ENCODE results near the gene RGS6.

RGS6 gene

DNA sequence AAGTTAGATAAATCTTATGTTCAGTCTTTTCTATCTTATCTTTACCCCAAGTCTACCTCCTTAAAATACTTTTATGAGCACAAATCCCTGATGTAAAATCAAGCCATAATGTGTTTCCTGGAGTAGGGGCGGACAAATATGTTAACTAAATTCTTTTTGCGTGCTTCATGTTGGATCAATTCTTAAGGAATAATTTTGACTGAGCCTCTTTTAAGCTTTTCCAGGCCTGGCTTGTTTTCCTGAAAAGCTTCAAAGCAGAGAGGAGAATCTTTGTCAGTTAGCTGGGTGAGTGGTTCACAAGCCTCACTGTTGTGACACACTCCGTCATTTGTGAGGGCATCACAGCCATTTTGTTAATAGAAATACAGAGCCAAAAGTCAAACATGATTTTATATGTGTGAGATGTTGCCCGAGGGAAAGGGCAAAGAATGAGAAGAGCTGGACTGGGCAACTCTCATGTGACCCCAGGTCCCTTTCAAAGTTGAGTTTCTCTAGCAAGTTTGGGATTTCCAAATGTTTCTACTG lies 468.9 kb downstream of the RGS6 start:
- DNase-seq (ENCODE audit: low spot score) (no peak), FAIRE-seq (no peak)

DNA sequence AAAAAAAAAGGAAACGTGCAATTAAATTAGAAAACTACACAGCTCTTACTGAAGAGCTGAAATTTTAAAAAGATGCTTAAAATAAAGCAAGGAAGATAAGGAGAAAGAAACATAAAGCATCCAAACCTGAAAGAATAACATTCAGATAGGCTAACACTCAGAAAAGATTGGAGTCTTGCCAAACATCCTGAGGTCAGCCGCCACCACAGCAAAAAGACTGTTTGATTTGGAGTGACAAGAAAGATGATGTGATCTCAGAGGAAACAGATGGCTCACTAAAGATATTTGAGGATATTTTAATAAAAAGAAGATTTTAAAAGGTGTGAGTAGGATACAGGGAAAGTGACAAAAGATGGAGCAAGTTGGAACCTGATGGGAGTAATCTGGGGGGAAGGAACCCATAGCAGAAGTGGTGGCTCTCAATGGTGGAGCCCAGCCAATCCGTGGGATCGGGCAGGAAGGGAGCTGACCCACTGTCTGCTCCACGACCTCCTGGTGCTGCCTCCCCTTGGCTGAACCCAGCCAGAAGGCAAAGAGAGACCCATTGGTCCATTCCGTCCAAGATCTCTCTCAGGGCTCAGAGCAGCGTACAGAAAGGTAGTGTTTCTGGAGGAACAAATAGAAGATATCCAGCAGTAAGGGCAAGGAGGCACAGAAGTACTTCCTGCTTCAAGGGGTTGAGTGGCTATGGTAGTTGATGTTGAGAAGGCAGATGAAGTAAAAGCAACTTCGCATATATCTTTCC lies 469.6 kb downstream of the RGS6 start:
- FAIRE-seq (peak; percentile 81), DNase-seq (ENCODE audit: low spot score) (peak; percentile 82)

DNA sequence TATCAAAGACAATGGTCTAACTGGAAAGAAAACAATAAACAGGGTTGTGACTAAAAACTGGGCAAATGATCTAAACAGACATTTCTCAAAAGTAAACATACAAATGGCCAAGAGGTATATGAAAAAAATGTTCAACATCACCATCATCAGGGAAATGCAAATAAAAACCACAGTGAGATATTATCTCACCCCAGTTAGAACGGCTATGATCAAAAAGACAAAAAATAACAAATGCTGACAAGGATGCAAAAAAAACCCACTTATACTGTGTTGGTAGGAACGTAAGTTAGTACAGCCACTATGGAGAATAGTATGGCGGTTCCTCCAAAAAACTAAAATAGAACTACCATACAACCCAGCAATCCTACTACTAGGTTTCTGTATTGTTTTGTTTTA lies 470.1 kb downstream of the RGS6 start:
- DNase-seq (ENCODE audit: low spot score), result no peak
- FAIRE-seq, result no peak

DNA sequence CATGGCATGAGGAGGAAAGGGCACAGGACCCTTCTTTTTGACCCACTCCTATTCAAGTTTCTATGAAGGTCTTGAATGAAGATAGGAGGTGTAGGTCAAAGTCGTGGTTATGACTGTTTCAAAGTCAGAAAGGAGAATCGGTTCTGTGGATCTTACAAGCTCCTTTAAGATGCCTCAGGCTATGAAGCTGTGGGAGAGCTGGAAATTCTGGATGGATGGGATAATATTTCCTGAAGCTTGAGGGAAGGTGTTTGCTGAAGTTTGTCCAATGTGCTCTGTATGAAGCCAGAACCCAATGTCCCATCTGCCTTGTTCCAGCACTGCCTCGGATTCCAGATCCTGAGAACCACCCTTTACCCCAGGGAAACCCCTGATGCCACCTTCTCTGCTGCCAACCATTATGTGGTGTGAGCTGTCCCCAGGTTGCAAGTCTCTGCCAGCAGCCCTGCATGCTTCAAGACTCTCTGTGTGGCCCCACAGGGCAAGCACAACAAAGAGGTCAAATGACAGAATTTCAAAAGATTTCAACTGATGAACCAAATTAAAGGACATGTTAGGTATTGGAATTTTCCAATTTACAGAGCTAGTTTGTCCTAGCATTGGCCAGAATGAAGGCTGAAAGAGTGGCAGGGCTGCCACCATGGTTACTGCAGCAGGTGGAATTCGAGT lies 472.0 kb downstream of the RGS6 start:
- FAIRE-seq, result no peak

DNA sequence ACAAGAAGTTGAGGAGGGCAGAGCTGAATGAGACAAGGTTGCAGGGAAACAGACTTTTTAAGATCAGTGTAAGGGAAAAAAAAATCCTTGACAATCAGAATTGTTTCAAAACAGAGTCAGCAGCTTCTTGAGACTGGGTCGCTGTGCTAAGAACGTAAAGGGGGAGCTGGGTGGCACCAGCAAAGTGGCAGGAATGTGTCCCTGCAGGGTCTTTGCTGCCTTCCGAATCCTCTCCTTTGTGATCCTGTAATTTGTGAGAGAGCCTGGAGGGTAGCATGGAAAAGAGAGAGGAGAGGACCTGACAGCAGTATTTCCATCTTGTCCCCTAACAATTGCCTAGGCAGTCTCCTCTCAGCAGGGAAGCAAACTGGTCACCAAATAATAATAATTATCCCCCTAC lies 472.8 kb downstream of the RGS6 start:
- DNase-seq (ENCODE audit: low spot score), result no peak
- no peak for FAIRE-seq

More for the DNA sequence above, 472.0 kb downstream of the RGS6 start:
- no peak for DNase-seq (ENCODE audit: low spot score)

DNA sequence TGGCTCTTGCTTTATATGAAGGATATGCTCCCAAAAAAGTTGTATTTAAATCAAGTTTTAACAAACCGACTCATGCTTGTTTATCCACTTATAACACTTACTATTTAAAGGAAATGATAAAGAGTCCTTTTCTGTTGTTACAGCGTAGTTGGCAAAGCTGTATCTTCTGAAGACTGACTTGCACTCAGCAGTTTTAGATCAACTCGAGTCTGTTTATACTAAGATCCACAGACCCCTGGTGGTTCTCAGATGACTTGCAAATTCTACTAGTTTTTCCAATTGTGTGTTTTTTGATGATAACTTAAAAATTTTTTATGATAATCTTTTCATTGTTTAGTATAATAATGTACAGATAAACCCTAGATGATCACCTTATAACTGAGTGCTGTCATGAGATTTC lies 475.8 kb downstream of the RGS6 start:
- FAIRE-seq (no peak), DNase-seq (ENCODE audit: low spot score) (no peak)

DNA sequence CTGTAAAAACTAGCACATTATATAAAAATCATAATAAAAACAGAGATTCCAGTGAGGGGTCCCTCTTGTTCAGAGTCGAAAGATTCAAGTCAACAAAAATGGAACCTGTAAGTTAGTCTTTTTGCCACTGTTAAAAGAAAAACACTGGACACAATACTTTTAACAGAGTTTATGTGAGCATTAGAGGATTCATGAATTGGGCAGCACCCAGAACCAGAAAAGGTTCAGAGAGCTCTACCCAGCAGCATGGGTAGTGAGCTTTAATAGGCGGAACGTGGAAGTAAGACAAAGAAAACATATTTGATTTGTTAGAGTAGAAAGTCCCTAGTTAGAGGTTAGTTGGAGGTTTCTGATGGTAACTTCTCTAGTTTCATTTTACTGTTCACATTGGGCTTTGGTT lies 476.8 kb downstream of the RGS6 start:
- DNase-seq (ENCODE audit: low spot score), result no peak
- FAIRE-seq, result no peak

DNA sequence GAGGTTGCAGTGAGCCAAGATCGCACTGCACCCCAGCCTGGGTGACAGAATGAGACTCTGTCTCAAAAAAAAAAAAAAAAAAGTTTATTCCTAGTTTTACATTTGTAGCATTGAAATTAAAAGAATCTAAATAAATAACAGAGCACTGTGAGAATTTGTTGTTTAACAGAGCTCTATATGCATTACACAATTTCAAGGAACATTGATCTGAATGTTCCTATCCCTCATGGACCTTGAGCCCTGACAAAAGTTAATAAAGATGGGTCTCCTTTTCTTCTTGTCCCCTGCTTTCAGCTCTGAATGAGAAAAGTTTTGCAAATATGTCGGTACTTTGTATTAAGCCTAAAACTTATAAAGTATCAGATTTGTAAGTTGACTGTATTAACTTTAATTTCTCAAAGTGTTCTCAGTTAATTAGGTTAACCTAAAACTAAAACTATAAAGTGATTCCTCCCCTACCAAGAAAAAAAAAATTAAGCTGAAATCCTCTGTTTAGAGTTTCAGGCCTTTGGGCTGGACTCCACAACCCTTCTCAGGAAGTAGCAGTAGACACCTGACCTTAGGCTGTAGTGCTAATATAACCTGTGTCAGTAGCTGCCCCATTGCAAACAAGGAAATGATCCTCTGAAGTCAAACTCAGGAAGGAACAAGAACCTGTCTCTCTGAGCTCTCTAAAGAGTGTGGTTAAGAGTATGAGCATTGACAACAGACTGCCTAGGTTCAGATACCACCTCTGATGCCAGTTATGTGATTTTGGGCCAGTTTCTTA lies 484.0 kb downstream of the RGS6 start:
- FAIRE-seq (no peak), DNase-seq (ENCODE audit: low spot score) (no peak)

DNA sequence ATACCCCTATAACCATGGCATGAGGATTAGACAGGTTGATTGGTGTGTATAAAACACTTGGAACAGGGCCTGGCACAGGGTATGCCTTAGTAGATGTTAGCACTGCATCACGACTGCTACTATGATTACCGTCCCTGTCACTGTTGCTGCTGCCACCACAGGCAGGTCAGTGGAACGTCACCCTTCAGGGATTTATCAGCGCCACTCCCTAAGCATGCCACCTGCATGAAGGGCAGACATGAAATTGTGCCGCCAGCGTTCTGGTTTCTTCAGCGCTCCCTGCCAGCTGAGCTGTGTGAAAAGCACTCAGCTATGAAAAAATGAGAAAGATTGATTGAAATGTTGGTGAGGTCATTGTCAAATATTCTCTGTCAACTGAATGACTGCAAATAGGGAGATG lies 484.7 kb downstream of the RGS6 start:
- DNase-seq (ENCODE audit: low spot score) (no peak), FAIRE-seq (no peak)

DNA sequence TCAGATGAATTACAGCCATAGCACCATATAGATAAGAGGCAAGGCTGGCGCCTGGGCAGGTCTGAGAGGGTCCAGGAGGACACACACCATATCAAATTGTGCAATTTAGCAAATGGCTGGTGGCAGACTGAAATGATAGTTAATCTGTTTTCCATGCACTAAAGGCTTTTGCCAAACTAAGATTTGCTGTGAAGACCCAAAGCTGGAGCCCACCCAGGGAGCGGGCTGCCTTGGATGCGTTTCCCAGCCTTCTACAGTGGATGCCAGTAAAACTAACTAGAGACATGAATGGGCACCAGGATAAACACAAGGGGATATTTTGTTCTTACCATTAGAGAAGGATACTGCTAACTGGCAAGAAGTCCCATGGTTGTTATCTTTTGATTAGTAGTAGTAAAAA lies 486.6 kb downstream of the RGS6 start:
- DNase-seq (ENCODE audit: low spot score) (no peak), FAIRE-seq (no peak)

DNA sequence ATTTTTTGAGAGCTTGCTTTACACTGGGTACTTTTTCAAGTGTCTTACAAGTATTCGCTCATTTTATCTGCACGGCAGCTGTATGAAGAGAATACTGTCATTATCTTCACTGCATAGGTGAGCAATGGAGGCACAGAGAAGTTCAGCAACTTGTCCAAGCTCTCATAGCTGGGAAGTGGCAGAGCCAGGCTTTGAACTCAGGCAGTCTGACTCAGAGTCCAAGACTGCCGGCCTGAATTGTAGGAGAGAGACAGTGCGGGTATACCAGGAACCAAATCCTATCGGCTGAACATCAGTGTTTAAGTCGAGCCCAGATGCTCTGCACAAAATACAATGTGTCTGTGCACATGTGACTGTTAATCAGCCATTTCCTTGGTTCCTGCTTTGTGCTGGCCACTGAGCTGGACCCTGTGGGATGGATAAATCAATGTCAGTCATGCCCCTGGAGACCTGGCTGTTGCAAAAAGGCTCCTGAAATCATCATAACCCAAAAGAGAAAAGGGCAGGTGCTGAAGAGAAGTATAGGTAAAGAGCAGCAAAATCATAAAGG lies 487.1 kb downstream of the RGS6 start:
- DNase-seq (ENCODE audit: low spot score), result no peak
- peak; percentile 77 for FAIRE-seq

DNA sequence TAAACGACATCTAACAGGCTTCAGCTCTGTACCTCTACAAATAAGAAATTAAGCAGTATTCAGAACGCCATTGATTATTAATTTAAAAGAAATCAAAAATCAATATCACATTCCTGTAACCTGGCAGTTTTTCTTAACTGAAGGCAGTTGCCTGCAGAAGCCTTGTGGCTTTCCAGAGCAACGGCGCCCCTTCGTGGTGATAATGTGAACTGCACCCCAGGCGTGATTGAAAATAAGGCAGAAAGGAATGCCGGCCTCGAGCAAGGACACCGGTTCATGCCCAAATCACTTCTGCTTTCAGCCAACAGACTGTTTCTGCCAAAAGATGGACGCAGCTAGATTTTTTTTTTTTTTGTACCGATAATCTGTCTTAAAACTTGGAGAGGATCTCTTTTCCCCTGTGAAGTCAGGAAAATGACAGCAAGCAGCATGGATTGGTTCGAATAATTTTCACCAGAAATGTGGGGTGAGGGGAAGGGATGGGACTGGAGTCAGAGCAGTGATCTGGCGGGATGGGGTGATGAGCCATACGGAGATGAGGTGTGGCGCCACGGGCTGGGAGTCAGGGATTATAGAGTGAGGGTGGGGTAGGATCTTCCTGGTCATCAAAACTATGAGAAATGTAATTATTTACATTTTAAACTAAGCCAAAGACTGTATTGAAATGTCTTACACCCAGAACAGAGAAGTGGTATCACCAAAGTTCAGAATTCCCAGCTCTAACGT lies 488.7 kb downstream of the RGS6 start:
- DNase-seq (ENCODE audit: low spot score) (peak; percentile 90), FAIRE-seq (peak; percentile 78)

DNA sequence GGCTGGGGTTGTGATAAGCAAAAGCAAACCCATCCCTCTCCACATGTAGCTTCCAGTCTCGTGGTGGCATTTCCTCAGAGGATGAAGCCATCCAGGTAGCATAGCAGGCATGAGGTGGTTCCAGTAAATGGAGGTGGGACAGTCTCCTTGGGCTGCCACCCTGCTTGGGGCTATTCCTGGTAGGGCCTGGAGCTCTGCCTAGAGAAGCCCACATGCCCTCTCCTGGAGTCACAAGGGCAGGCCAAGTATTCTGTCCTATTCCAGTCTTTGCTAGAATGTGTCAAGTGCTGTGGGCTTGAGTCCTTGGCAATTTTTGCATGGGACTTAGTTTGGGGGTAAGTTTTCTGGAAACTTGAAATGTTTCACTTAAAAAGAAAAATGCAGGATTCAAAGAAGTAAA lies 491.7 kb downstream of the RGS6 start:
- FAIRE-seq (peak; percentile 93), DNase-seq (ENCODE audit: low spot score) (no peak)

DNA sequence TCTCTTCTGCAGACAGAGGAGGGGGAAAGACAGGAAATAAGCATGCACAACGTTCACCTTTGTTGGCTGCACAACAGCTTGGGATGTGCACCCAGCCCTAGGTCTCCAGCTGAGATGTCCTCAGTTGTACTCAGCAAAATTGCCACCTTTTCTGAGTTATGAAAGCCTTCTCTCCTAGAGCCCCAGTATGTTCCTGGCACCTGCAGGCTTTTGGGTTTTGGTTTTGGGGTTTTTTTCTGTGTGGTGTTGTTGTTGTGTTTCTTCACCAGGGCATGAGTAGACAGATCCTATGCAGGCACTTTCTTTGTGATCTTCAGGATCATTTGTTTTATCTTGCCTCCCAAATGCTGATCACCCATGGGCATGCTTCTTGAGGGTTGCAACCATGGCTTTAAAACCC lies 498.2 kb downstream of the RGS6 start:
- no peak for DNase-seq (ENCODE audit: low spot score)
- FAIRE-seq, result peak; percentile 35

DNA sequence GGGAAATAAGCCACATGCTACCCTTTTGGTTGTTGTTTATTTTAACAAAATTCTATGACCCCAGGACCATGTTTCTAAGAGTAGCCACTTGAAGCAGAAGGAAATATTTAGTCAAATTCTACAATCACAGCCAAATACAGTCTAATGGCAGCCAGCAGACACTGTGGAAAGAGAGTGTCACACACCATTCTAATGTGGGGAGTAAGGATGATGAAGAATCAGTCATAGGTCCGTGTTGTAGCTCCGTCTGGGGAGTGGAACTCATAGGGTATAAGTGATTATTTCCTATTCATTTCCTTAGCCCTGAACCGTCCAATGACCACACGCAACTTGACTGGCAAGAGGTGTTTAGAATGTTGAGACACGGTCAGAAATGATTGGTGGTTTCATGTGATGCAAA lies 500.5 kb downstream of the RGS6 start:
- no peak for DNase-seq (ENCODE audit: low spot score)
- FAIRE-seq, result no peak

DNA sequence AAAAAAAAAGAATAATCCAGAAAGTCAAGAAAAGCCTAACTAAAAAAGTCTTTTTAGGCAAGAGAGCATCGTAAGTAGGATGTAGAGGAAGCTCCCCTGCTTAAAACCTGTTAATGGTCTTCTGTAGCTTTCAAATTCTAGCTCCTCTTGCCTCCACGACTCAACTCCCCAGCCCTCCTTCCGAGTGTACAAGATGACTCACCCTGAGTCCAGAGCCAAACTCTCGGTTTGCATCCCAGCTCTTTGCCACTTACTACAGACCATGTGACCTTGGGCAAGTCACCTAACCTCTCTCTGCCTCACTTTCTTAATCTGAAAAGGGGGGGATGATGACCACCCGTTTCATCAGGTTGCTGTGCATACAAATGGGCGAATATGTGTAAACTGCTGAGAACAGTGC lies 501.3 kb downstream of the RGS6 start:
- DNase-seq (ENCODE audit: low spot score), result peak; percentile 70
- FAIRE-seq, result no peak

DNA sequence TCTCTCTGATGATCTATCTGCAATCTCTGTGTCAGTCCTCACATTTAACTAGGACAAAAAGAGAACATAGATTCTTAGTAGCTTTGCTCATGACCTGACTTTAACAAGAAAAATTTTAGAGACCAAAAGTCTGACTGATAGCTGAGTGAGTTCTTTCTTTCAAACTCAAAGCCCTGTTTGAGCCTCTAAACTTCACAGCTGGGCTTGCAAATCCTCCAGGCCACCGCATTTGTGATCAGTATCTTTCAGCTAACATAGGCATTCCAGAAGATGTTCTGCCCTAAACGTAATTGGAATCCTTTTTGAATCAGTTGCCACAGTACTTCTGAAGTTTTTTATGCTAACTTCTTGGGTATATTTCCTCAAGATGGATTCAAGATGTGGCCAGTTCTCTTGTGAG lies 502.6 kb downstream of the RGS6 start:
- peak; percentile 67 for FAIRE-seq
- no peak for DNase-seq (ENCODE audit: low spot score)

DNA sequence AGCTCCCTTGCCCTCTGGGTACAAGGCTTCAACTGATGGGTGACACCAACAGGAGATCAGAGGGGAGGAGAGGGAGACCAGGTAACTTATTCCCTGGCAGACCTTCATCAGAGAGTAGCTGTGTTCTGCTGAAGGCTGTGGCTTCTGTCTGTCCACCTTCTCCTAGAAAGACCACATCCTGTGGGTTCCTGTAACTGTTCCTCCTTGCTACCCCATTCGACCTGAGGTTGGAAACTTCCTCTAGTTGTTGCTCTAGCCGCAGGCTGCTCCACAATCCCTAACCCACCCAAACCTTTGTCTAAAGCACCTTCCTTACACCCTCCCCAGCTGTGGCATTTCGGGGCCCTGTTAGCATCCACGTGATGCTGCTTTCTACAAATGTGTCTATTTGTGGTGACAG lies 507.5 kb downstream of the RGS6 start:
- DNase-seq (ENCODE audit: low spot score) (no peak), FAIRE-seq (peak; percentile 94)

DNA sequence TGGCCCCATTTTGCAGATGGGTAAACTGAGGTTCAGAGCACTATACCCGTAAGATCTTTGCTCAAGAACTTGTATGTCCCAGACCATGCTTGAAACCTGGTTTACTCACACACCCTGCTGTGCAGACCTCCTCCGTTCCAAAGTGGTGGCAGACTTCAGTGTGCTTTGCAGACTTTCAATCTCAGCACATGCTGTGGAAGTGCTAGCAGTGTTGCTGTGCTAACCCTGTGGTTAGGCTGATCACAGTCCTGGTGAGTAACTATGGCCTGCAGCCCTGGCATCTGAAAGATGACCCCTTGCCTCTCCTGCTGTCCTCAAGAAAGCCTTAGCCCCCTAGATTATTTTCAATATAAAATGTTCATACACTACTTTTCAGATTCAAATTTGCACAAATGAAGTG lies 511.0 kb downstream of the RGS6 start:
- FAIRE-seq, result peak; percentile 95
- no peak for DNase-seq (ENCODE audit: low spot score)

DNA sequence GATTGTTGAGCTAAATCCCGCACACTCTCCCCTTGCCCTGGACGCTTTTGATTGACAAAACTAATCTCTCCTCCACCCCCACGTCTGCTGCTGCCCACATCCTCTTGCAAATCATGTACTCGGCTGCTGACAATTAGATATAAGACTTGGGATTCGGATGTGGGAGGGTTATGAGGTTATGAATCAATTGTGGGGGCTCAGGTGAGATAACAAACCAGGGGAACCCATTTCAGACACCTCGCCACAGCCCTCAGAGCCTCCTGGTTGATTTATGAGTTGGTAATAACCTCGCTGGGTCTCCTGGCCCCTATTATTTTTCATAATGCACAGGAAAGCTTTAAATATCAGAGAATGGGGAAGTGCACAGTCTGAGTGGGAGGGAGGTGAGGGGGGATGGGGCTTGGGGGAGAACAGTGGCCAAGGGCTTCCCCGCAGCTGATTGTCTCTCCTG lies 511.8 kb downstream of the RGS6 start:
- peak; percentile 60 for DNase-seq (ENCODE audit: low spot score)
- no peak for FAIRE-seq

DNA sequence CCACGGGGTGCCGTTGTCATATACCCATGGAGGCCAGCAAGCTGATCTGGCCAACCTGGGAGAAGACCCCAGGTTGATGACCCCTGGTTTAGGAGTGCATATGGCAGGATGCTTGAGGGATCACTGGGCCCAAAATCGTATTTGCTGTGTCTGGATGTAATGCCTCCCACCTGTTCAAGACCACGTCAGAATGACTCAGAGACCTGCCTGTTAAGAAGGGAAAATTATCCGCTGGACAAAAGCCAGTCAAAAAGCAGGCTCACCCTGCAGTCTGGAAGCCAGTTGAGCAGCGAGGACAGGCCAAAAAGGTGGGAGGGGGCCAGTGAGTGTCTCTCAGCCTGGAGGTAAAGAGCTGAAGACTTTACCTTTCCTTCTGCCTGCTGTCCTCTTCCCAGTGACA lies 512.5 kb downstream of the RGS6 start:
- FAIRE-seq (peak; percentile 94), DNase-seq (ENCODE audit: low spot score) (peak; percentile 85)
